ENCODE data around the gene FEV.

GRCh38 chr2:219027511-219028055 lies 42.6 kb upstream of the FEV start:
- TF ChIP-seq CTCF (IDR thresholded peaks at IDR 0.05) (no peak), POLR2A (IDR thresholded peaks at IDR 0.05) (no peak)
